ENCODE results near the gene CCDC120.

Gene CCDC120

DNA sequence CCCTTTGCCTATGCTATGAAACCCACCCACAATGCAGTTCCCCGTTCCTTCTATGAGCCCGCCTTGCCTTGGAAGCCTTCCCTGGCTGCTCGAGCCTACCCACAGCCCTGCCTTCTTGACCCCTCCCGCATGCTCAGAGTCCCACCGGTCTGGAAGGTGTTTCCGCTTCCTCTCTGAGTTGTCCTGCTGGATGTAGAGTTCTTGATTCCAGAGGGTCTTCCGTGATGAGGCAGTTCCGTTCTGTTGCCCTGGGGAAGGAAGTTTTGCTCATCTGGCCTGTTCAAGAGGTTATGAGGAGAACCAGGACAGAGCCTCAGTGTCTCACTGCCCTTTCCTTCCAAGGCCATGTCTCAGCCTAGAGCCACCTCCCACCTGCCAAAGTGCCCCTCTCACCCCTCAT lies 57.3 kb downstream of the CCDC120 start:
- no peak overlapping the region for H3K4me2 ChIP-seq (ENCODE audit: low read depth, low read length, poor library complexity, severe bottlenecking)
- no peak overlapping the region for H2AFZ ChIP-seq (ENCODE audit: low read length)
- no peaks in the 10 kb centered on the region for H3K27me3 ChIP-seq (ENCODE audit: insufficient read depth, low read length, poor library complexity, severe bottlenecking)
- no peak overlapping the region for H3K4me3 ChIP-seq (ENCODE audit: low read length, poor library complexity, severe bottlenecking)
- no peaks in the 10 kb centered on the region for H3K4me1 ChIP-seq (ENCODE audit: insufficient read depth, low read length, poor library complexity, severe bottlenecking)
- TF ChIP-seq EZH2phosphoT487 (IDR thresholded peaks at IDR 0.05; ENCODE audit: borderline replicate concordance): no peak
- TF ChIP-seq, protein P1, sequence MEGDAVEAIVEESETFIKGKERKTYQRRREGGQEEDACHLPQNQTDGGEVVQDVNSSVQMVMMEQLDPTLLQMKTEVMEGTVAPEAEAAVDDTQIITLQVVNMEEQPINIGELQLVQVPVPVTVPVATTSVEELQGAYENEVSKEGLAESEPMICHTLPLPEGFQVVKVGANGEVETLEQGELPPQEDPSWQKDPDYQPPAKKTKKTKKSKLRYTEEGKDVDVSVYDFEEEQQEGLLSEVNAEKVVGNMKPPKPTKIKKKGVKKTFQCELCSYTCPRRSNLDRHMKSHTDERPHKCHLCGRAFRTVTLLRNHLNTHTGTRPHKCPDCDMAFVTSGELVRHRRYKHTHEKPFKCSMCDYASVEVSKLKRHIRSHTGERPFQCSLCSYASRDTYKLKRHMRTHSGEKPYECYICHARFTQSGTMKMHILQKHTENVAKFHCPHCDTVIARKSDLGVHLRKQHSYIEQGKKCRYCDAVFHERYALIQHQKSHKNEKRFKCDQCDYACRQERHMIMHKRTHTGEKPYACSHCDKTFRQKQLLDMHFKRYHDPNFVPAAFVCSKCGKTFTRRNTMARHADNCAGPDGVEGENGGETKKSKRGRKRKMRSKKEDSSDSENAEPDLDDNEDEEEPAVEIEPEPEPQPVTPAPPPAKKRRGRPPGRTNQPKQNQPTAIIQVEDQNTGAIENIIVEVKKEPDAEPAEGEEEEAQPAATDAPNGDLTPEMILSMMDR (conservative IDR thresholded peaks at IDR 0.05; ENCODE audit: low read length): no peak
- no peaks in the 10 kb centered on the region for H3K9me2 ChIP-seq (replicated peaks; ENCODE audit: low read depth, low read length)
- no peaks in the 10 kb centered on the region for H3K9me3 ChIP-seq (ENCODE audit: insufficient read depth, low read depth, low read length)
- H3K36me3 ChIP-seq (ENCODE audit: insufficient read depth, low read length): no peaks in the 10 kb centered on the region
- no peak overlapping the region for H3K9ac ChIP-seq (ENCODE audit: low read depth, low read length, poor library complexity, severe bottlenecking)
- H3K79me2 ChIP-seq (ENCODE audit: insufficient read depth, low read length): no peaks in the 10 kb centered on the region
- no peaks in the 10 kb centered on the region for H3F3A ChIP-seq (ENCODE audit: low read depth)
- no peaks in the 10 kb centered on the region for H4K20me1 ChIP-seq (ENCODE audit: insufficient read depth, low read length, poor library complexity, severe bottlenecking)

DNA sequence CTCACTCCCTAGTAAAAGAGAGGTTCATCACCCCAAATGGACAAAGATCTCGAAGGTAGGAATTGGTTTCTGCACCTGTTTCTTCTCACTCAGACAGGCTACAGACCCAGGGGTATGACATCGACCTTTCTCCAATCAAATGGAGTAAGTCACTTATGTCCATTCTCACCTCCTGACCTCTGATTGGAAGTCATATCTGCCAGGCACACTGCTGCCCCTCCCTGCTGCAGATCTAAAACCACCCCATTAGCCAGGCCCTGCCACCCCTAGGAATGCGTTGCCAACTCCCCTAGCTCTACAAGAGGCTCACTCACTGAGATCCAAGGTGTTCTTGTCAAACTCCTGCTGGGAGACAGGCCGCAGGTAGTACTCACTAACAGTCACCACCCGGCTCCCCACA lies 57.9 kb downstream of the CCDC120 start:
- TF ChIP-seq, protein P1 (conservative IDR thresholded peaks at IDR 0.05; ENCODE audit: low read length): no peak
- no peak for TF ChIP-seq EZH2phosphoT487 (IDR thresholded peaks at IDR 0.05; ENCODE audit: borderline replicate concordance)
- Histone ChIP-seq H3K4me1 (ENCODE audit: insufficient read depth, low read length, poor library complexity, severe bottlenecking) (no peaks in the 10 kb centered on the region), H4K20me1 (ENCODE audit: insufficient read depth, low read length, poor library complexity, severe bottlenecking) (no peaks in the 10 kb centered on the region), H3K27me3 (ENCODE audit: insufficient read depth, low read length, poor library complexity, severe bottlenecking) (no peaks in the 10 kb centered on the region), H2AFZ (ENCODE audit: low read length) (no peak overlapping the region), H3K9me2 (replicated peaks; ENCODE audit: low read depth, low read length) (no peaks in the 10 kb centered on the region), H3K36me3 (ENCODE audit: insufficient read depth, low read length) (no peaks in the 10 kb centered on the region), H3F3A (ENCODE audit: low read depth) (no peaks in the 10 kb centered on the region), H3K9ac (ENCODE audit: low read depth, low read length, poor library complexity, severe bottlenecking) (no peak overlapping the region), H3K4me3 (ENCODE audit: low read length, poor library complexity, severe bottlenecking) (no peak overlapping the region), H3K9me3 (ENCODE audit: insufficient read depth, low read depth, low read length) (no peaks in the 10 kb centered on the region), H3K4me2 (ENCODE audit: low read depth, low read length, poor library complexity, severe bottlenecking) (no peak overlapping the region), H3K79me2 (ENCODE audit: insufficient read depth, low read length) (peaks cover 2% of the 10 kb centered on the region; the same call in 1 of the 2 replicates)

- Histone ChIP-seq H3F3A (ENCODE audit: low read depth) (no peaks in the 10 kb centered on the region), H3K36me3 (ENCODE audit: insufficient read depth, low read length) (no peaks in the 10 kb centered on the region), H3K9ac (ENCODE audit: low read depth, low read length, poor library complexity, severe bottlenecking) (no peak overlapping the region), H3K9me2 (replicated peaks; ENCODE audit: low read depth, low read length) (no peaks in the 10 kb centered on the region), H3K4me1 (ENCODE audit: insufficient read depth, low read length, poor library complexity, severe bottlenecking) (no peaks in the 10 kb centered on the region), H3K79me2 (ENCODE audit: insufficient read depth, low read length) (peaks cover 11% of the 10 kb centered on the region; the same call in 1 of the 2 replicates), H3K4me3 (ENCODE audit: low read length, poor library complexity, severe bottlenecking) (no peak overlapping the region), H3K4me2 (ENCODE audit: low read depth, low read length, poor library complexity, severe bottlenecking) (no peak overlapping the region), H3K9me3 (ENCODE audit: insufficient read depth, low read depth, low read length) (no peaks in the 10 kb centered on the region), H3K27me3 (ENCODE audit: insufficient read depth, low read length, poor library complexity, severe bottlenecking) (no peaks in the 10 kb centered on the region), H4K20me1 (ENCODE audit: insufficient read depth, low read length, poor library complexity, severe bottlenecking) (no peaks in the 10 kb centered on the region), H2AFZ (ENCODE audit: low read length) (no peak overlapping the region)
- TF ChIP-seq, protein P1 (conservative IDR thresholded peaks at IDR 0.05; ENCODE audit: low read length): no peak
- TF ChIP-seq EZH2phosphoT487 (IDR thresholded peaks at IDR 0.05; ENCODE audit: borderline replicate concordance): no peak
Measured at GRCh38 chrX:49117581-49117980, 58.8 kb downstream of the CCDC120 start.
